Activated CD4-positive, alpha-beta T cell treated with anti-CD3 and anti-CD28 coated beads for 1 hour (primary cell): ENCODE results near the gene TAF1B.

Experiments
- DNase-seq: peaks from one replicate; pipeline ENCODE4 v3.0.0-alpha.2; 2020

TAF1B gene

GRCh38 chr2:9808334-9809063, 34.8 kb upstream of the TAF1B start:
- no peak for DNase-seq

GRCh38 chr2:9809064-9809356, 34.3 kb upstream of the TAF1B start:
- DNase-seq: no peak

- no peak for DNase-seq
These were observed 33.7 kb upstream of the TAF1B start for GRCh38 chr2:9809448-9810088.

- no peak for DNase-seq
These were observed 32.1 kb upstream of the TAF1B start for GRCh38 chr2:9811216-9811615.

- DNase-seq: no peak
These were observed 31.4 kb upstream of the TAF1B start for GRCh38 chr2:9811679-9812511.

- no peak for DNase-seq
These were observed 30.3 kb upstream of the TAF1B start for GRCh38 chr2:9812945-9813311.

- peak; percentile 55 for DNase-seq
These were observed 29.8 kb upstream of the TAF1B start for GRCh38 chr2:9813312-9814128.

DNA sequence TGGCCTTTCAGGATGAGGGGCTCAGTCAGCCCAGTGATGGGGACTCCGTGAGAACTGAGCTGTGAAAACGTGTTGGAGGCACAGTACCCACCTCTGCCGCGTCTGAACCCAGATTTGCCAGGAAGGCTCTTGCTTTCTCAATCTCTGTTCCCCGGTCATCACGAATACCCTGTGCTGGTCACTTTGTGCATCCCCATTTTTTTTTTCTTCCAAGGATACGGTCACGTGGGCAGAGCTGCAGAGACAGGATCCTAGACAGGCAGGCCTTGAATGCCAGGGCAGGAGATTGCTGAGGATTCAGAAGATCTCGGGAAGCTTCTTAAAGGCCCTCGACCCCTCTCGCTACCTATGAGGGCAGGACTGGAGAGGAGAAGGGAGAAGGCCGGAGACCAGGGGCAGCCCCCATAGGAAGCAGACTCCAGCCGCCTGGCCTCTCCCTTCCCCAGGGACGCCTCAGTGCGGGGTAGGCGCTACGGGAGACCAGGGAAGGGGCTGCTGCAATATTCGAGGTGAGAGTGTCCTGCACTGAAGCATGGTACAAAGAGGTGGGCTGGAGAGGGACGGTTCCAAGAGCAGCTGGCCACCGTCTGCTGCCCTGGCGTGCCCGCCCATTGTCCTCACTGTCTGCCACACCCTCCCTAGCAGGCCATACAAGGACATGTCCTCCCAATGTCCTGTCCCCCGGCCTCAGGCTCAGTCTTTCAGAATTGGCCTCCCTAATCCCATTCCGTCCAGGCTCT, 29.0 kb upstream of the TAF1B start:
- DNase-seq: no peak

DNA sequence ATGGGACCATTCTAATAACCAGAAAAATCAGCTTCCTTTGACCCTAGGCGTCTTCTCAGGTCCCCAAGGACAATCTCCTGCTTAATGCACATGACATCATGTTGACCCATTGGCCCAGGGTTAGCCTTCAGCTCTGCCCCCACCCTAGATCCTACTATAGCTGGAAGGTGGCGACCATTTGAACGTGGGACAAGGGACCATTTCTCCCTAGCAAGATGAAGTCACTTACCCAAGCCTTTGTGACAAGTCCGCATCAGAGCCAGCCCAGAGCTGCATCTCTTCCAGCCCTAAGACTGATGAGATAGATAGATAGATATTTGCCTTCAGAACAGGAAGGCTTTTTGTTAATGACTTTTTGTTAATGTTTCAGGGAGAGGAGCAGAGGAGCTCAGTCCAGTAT, 28.2 kb upstream of the TAF1B start:
- no peak for DNase-seq

- no peak for DNase-seq
These were observed 27.4 kb upstream of the TAF1B start for GRCh38 chr2:9815844-9816279.

GRCh38 chr2:9818097-9818496, 25.2 kb upstream of the TAF1B start:
- DNase-seq: no peak

- no peak for DNase-seq
These were observed 23.7 kb upstream of the TAF1B start for GRCh38 chr2:9819551-9819950.

DNA sequence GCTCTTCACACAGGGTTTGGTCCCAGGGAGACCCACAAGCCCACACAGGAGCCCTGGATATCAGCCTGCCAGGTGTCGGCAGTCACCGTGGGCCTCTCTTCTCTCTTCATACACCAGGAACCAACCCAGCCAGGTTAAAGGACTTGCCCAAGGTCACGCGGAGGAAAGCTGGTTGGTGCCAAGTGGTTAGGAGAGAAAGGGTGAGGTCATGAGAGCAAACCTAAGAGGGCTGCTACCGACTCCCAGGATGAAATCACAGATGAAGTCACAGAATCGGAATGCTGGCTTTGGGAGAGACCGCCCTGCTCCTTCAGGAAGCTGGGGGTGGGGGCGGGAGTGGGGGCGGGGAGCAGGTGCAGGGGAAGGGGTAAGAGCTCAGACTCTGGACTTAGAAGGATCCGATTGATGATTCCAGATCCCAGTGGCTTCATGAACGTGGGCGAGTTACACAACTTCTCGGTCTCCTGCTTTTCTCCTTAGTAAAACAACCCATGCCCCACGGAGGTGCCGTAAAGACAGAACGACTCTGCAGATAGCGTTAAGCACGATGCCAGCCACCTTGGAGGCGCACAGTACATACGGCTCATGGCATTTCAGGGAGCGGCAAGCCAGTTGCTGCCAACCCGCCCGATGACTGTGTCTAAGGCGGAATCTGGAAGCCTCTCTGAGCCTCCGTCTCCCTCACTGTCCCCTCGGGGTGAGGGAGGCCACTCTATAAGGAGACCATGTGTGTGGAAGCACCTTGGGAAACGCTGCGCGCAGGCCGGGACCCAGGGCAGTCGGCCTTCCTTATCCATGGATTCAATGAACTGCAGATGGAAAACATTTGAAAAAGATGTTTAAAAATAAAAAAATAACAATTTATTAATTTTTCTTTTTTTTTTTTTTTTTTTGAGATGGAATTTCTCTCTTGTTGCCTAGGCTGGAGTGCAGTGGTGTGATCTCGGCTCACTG, 23.0 kb upstream of the TAF1B start:
- no peak for DNase-seq

GRCh38 chr2:9821805-9822445, 21.3 kb upstream of the TAF1B start:
- no peak for DNase-seq

- no peak for DNase-seq
These were observed 18.8 kb upstream of the TAF1B start for GRCh38 chr2:9824441-9824840.

GRCh38 chr2:9824956-9825720, 18.1 kb upstream of the TAF1B start:
- no peak for DNase-seq

DNA sequence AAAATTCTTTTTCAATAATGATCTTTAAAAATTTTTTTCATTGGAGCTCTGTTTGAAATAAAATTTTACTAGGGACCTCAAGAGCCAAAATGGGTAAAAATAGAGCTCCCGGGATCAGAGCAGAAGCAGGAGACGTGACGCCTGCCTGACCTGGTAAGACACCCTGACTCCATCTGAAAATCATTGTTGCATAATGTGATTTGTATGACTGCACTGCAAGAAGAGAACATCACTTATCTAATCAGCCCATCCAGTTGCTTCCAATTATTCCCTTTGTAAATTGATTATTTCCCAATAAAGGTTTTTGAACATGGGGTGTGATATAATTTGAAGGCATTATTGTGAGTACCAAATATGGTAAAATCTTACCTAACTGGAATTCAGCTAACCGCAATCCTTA, 17.1 kb upstream of the TAF1B start:
- no peak for DNase-seq

- no peak for DNase-seq
These were observed 12.4 kb upstream of the TAF1B start for GRCh38 chr2:9830685-9831410.

DNA sequence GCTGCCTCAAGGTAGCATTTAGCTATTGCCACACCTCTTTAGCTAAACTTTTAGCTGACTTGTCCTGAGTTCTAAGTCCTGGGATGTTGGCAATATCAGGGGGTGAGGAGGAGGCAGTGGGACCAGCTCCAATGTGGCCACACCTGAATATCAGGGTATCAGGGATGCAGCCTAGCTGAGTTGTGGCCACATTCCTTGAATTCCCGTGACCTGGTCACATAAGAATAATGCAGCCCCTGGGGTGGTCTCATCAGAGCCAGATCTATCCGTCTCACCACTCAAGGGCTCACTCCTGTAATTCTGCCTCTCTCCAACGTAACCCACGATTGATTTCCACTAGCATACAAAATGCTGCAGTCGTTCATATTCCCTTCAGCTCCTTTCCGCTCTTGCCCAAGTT, 11.6 kb upstream of the TAF1B start:
- no peak for DNase-seq
